ENCODE measurements around the gene METRNL.
"Not testable (repeated sequence)": the region's sequence is repeated elsewhere in the genome, so short reads cannot be mapped to it uniquely, and the experiment has no call there.

The METRNL gene

DNA sequence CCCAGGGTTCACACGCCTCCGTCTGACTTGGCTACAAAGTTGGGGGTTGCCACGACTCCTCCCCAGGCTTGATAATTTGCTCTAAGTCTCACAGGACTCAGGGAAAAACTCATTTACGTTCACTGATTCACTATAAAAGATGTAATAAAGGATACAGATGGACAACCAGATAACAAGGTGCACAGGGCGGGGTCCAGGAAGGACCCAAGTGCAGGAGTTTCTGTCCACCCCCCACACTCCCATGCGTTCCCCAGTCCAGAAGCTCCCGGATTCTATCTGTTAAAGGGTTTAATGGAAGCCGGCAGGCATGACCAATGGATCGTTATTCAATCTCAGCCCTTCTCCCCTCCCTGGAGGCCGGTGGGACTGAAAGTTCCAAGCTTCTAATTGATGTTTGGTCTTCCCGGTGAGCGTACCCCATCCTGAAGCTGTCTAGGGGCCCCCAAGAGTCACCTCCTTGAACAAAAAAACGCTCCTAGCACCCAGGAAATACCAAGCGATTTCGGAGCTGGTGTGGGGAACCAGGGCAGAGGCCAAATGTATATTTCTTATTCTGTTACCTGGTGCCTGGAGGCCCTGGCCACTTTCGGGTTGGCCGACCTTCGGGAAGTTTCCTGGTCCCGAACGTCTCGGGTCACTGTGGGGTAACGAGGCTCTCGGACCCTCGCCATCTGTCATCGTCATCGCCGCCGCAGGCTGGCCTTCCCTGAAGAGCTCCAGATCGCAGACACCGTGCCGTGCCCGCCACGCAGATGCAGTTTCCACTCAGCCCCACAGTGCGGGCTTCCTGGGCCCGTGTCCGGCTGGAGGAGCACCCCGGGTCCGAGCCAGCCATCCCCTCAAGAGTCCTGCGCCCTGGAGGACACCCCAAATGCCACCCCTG, 13.5 kb upstream of the METRNL start:
- in situ Hi-C loops (cut with MboI; ENCODE audit: low sequenced_read_pairs): no loop called here

DNA sequence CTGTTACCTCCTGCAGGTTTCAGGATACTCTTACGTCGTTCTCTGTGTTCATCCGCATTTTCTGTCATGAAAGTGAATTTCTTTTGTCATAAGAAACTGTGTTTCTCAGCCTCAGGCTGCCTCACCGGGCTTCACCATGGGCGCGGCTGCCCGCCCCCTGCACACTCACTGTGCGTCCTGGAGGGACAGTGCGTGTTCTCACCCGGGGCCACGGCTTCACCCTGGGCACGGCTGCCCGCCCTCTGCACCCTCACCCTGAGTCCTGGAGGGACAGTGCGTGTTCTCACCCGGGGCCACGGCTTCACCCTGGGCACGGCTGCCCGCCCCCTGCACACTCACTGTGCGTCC, 12.9 kb upstream of the METRNL start:
- in situ Hi-C loops (cut with MboI; ENCODE audit: low sequenced_read_pairs): not testable (repeated sequence)

DNA sequence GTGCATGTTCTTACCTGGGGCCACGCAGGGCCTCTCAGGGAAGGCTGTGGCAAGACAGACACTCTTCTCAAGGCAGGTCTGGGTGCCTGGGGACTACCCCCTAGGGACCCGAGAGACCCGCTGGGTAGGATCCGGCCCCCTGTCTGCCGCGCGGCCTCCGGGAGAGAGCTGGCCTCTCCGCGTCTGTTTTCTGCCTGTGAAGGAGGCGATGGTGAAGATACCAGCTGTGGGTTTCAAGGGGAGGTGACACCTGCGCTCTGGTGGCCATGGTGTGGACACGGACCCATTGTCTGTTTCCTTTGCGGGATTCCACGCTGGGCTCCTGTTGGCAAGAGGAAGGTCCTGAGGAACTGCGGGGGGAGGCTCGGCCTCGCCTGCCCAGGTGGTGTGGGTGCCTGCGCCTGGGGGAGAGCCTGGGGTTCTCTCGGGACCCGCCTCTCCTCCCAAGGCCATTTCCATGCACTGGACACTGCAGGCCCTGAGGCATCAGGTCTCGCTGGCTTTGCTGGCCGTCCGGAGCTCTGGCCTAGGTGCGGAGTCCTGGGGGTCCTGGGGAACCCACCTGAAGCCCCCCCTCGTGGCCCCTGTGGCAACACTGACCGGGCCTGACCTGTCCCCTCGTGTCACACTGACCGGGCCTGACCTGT, 12.2 kb upstream of the METRNL start:
- in situ Hi-C loops (cut with MboI; ENCODE audit: low sequenced_read_pairs): no loop called here

DNA sequence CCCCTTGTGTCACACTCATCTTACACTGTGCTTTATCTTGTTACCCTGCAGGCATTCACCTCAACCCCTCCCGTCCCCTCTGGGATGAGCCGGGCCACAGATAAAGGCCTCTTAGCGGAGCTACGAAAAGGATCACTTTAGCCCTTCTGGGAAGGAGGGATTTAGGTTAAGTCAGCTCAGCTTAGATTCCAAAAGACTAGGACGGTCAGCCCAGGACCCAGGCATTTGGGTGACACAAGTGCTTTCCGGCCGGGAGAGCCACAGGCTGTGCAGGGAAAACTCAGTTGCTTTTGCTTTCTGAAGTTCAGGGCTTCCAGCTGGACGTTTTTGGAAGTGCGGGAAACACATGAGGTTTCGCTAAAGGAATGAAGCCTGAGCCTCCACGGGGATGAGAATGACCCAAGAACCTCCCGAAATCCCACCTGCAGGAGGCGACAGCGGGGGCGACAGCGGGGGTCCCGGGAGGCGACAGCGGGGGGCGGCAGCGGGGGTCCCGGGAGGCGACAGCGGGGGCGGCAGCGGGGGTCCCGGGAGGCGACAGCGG, 11.6 kb upstream of the METRNL start:
- in situ Hi-C loops (cut with MboI; ENCODE audit: low sequenced_read_pairs): no loop called here

DNA sequence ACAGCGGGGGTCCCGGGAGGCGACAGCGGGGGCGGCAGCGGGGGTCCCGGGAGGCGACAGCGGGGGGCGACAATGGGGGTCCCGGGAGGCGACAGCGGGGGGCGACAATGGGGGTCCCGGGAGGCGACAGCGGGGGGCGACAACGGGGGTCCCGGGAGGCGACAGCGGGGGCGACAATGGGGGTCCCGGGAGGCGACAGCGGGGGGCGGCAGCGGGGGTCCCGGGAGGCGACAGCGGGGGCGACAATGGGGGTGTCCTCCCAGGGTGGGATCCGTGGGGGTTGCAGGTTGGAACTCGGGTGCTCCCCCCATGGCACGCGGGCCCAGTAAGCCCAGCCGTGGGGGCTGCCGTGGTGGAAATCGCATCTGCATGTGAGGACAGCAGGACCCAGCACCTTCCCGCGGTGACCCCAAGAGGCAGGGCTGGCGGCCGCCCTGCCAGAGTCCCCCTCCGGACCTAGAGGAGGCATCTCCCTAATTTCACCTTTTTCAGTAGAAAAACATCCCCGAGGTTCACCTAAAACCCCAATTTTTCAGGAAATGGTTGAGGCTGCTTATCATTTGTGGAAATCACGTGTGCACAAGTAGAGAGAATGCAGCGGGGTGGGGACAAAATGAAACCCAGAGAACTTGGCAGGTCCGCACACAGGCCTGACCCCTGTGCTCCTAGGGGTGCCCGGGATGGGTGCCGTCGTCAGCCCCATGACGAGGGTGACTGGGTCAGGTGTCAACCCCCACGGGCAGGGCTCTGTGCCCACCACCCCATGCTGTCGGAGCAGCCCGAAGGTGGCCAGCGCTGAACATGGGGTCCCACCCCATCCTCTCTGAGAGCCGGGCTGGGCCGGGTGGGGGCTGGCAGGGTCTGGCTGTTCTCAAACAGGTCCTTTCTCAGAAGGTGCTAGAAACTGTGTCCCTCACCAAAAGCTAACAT, 10.5 kb upstream of the METRNL start:
- in situ Hi-C loops (cut with MboI; ENCODE audit: low sequenced_read_pairs): no loop called here

DNA sequence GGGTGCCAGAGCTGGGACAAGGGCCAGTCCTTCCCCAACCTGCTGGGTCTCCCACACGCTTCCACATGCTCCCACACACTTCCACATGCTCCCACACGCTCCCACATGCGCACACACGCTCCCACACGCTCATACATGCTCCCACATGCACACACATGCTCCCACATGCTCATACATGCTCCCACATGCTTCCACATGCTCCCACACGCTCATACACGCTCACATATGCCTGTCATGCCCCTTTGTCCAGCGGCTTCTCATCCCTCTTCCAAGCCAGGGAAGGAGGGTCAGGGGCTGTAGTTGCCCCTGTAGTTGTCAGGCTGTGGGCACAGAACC, 9.9 kb upstream of the METRNL start:
- in situ Hi-C loops (cut with MboI; ENCODE audit: low sequenced_read_pairs): no loop called here

DNA sequence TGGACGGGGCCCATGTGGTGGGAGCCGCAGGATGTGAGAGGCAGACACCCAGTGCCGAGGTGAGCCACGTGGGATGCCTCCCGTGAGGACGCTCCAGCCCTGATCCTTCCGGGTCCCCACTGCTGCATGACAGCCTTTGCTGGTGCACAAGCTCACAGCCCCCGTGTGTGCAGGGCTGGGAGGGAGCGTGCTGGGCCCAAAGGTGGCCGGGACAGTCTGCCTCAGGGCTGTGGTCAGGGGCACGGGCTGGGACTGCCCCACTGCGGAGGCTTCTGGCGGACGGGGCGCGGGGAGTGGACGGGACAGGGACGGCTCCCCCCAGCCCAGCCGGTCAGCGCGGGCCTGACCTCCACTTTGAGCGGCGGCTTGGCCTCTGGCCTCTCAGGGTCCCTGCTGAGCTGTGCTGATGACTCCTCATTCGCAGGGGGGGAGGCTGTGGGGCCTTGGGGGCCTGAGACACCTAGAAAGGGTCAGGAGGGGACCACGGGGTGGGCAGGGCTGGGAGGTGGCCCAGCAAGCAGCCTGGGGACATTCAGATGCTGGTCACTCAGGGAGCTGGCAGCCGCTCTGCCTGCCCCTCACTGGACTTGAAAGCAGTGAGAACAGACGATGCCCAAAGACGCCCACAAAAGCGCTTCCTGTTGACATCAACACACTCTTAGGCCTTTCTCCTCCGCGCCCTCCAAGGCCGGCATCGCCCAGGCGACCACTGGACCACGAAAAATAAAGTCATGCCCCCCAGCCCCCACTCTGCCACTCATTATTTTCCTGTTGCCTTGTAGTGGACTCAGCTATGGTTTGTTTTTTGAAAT, 9.3 kb upstream of the METRNL start:
- in situ Hi-C loops (cut with MboI; ENCODE audit: low sequenced_read_pairs): no loop called here

DNA sequence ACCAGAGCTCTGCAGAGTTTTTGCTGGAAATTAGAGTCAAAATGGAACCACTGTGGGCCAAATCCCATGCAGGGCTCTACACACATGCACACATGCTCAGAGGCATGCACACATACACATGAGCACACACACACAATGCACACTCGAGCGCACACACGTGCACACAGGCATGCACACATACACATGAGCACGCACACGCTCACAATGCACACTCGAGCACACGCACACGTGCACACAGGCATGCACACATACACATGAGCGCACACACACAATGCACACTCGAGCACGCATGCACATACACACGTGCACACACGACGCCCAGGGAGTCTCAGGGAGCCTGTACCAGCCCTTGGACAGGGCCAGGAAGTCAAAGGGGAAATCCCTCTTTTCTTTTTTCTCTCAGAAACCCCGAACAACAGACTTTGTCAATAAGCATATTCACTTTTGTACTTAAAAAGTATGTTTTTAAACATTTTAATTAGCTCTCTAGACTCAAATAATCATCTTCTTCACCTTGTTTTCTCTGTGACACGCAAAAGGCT, 8.5 kb upstream of the METRNL start:
- in situ Hi-C loops (cut with MboI; ENCODE audit: low sequenced_read_pairs): no loop called here

DNA sequence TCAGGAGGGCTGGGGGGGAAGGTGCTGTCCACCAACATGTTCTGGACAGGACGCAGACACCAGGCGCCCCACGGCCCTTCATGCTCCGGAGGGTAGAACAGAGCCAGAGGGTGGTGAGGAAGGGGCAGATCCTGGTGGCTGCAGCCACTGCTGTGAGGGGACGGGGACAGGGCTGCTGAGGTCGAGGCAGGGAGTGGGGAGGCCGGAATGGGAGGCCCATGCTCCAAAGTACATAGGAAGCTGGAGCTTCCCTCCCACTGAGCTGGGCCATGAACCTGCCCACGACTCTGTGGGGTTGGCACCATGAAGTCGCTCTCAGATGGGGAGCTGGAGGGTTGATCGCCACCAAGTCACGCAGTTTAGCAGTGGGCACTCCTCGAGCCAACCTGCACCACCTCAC, 8.0 kb upstream of the METRNL start:
- in situ Hi-C loops (cut with MboI; ENCODE audit: low sequenced_read_pairs): no loop called here

DNA sequence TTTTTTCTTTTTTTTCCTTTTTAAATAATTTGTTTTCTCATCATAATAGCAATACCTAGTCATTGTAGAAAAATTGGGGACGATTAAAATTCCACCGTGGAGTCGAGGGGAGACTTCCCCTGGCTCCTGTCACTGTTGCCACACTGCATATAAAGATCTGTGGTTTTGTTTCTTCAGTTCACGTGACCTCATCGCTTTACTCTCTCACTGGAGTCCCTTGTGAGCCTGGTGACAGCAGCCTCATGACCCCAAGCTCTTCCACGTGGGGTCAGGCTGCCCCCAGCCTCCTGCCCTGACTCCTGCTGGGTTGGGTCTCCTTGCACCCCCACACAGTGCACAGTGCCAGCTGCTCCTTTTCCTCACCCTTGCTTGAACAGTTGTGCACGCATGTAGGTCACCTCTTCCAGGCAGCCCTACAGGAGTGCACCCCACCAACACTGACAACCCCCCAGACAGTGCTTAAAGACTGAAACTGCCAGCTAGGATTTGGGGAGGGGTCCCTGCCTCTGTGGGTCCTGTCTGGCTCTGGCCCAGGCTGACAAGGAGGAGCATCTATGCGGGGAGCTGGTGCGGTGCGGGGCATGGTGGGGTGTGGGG, 7.3 kb upstream of the METRNL start:
- in situ Hi-C loops (cut with MboI; ENCODE audit: low sequenced_read_pairs): no loop called here

DNA sequence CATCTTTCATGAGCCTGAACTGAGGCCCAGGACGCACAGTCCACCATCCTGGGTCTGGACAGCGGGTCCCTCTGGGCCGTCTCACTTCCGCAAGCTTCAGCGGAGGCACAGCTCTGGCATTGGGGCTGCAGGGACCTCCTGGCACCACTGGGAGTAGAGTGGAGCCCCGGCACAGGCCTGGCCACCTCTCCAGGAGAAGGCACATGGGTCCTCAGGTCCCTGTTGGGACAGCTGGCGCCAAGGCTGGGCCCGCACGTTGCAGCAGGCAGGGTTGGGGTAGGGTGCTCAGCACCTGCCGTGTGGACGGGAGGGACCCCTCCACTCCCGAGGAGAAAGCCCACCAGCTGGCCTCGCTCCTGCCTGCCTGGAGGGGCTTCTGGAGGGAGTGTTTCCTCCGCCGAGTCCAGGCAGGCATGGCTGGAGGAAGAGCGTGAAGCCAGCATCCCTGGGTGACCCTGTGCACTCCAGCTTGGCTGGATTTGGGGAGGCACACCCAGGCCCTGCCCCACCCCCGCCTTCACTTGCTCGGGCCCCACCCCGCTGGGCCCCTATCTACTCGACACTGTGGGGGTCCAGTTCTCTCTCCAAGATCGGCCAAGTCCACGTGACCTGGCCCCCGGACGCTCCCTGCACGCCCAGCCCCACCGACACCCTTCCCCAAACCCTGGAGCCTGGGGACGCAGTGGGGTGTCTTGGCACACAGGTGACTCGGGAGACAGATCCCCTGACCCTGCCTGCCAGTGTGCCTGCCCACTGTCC, 6.6 kb upstream of the METRNL start:
- in situ Hi-C loops (cut with MboI; ENCODE audit: low sequenced_read_pairs): no loop called here

DNA sequence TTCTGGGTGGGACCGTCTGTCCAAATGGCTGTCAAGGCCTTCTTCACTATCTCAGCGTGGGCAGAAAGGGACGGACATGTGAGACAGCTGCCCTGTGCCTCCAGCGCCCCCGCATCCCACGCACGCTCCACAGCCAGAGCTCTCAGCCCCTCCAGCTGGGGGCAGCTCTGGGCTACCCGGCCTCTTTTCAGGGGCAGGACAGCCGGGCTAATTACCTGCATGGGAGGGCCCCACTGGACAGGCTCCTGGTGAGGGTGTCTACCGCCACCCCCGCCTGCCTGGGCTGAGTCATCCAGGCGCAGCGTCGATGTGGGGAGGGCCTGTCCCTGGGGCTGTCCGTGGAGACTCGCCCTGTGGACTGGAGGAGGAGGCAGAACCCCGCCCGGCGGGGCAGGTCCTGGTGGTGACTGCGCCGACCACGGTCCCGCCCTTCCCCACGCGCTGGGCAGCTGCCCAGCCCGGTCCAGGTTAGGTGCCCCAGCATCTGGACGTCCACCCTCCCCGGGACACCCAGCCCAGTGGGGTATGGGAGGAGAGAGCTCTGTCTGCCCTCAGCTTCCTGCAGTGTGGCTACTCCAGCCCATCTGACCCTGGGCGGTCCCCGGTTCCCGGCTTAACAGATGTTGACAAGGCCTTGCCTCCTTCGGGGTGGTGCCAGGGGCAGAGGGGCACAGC, 5.9 kb upstream of the METRNL start:
- in situ Hi-C loops (cut with MboI; ENCODE audit: low sequenced_read_pairs): no loop called here

DNA sequence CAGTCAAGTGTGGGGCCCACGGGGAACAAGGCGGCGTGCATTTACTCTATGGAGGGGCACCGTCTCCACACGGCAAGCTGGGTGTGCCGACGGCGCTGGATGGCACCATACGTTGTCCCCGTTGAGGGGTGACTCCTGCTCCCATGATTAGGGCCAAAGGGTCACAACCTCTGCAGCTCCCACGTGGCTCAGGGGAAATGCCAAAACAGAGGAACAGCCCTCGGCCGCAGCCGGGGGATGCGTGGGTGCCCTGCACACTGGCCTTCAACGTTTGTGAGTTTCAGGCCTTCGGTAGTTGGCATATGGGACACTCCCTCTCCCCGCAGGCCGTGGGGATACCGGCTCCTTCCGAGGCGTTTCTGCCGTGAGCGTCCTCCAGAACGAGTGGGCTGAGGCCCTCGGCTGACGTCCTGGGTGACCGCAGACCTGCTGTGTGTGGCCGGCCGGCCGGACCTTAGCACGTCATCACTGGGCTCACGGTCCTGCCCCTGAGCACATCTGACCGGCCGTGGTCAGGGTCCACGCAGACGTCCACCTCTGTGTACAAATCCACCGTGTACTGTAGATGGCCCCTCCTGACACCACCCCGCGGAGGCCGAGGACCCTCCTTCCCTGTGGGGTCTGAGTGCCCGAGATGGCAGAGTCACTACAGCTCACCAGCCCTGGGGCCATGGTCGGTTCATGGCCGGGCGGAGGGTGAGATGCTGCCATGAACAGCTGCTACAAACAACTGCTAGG, 4.8 kb upstream of the METRNL start:
- in situ Hi-C loops (cut with MboI; ENCODE audit: low sequenced_read_pairs): no loop called here

DNA sequence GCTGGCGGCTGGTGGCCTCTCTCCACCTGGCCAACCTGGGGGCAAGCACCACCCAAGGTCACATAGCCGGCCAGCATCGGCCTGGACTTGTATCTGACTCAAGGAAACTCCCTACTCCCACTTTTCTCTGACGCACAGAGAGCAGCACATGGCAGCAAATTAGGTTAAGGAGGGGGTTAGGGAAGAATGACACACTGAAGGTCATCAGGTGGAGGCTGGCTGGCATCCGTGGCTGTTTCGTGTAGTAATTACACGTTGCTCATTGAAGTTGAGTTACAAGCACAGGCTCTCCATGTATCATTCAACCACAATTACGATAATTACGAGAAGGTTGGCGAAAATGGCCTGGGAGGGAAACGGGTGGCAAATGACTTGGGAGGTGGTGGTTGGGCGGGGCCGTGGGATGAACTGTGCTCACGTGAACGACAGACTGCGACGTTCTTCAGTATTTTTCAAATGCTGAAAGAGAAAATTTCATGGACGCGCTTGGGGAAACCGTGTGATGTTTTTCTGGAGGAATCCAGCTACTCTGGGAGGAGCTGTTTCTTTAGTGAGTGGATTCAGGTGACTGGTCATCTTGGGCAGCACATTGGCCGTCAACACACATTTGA, 4.0 kb upstream of the METRNL start:
- in situ Hi-C loops (cut with MboI; ENCODE audit: low sequenced_read_pairs): no loop called here

DNA sequence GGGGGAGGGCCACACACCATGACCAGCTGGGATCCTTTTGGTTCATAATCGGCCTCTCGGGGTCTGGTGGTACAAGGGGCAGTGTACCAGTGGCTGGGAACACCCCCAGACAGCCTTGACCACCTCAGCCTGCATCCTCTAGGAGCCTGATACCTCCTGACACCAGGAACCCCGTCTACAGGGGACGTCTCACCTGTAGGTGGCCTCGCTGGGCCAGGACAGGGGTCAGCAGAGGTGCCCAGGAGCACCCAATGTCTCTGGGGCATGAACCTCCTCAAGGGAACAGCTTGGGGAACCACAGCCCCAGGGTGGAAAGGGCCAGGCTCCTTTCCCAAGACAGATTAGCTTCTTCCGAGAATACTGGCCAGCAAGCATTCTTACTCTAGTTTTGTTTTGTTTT, 2.5 kb upstream of the METRNL start:
- in situ Hi-C loops (cut with MboI; ENCODE audit: low sequenced_read_pairs): no loop called here

DNA sequence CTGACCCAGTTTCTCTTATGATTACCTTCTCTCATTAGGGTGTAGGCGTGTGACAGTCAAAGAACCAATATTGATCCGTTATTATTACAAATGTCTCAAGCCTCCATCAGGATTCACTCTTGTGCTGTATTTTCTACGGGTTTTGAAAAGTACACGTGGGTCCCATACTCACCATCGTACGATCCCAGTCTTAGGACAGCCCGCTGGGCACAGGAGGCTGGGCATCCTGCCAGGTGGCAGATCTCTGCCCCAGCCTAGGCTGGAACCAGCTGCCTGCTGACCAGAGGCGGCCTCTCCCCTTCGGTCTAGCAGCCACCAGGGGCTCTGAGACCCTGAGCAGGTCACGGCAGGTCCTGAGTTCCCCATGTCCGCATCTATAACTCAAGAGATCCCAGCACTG, 2.0 kb upstream of the METRNL start:
- in situ Hi-C loops (cut with MboI; ENCODE audit: low sequenced_read_pairs): no loop called here

DNA sequence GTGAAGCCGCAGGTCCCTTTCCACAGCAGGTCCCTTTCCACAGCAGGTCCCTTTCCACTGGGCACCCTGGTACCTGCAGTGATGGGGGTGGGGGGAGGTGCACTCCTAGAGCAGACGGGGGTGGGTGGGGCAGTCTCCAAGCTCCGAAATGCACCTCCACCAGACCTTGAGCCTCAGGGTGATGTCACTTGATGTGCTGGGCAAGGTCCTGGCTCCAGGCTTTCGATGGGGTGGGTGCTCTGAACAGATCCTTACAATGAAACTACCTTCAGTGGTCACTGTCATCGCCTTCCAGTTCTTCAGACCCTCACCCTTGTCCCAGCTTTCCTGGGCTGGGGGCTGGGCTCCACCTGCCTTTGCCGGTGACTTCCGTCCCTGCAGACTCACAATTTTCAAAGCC, 1.5 kb upstream of the METRNL start:
- in situ Hi-C loops (cut with MboI; ENCODE audit: low sequenced_read_pairs): no loop called here
